Panc1 (cell line): ENCODE results near the gene STARD5. TPM values are rescaled to one million over a fixed set of nuclear protein-coding genes. Genes with fewer than 3 reads are reported as not detected.

Experiments used
- ATAC-seq: fragments of 200-7000 bp; cut with Tn5 transposase; 2 replicates; pipeline ENCODE4 v1.9.1; 2020; ENCODE audit warnings: mild to moderate bottlenecking, moderate library complexity
- BruUV-seq: library from RNA; stranded (reverse); fragments of 400-500 nt; replicated peaks from 2 replicates; lab custom pipeline; 2021; lab: Mats Ljungman, UMichigan
- CTCF ChIA-PET: fragments of 300-600 bp; sonication (Branson Sonifier 250); formaldehyde crosslinking; loops from one replicate; lab custom pipeline; 2022; ENCODE audit warnings: antibody characterized with exemption; lab: Charles Lee
- POLR2A ChIA-PET: fragments of 300-600 bp; sonication (Branson Sonifier 250); formaldehyde crosslinking; loops from one replicate; lab custom pipeline; 2022; ENCODE audit warnings: antibody characterized with exemption; lab: Charles Lee
- DNase-seq: peaks from one replicate; pipeline ENCODE4 v3.0.0-alpha.2; 2010; ENCODE audit warnings: low read depth, low spot score
- H3K27ac ChIP-seq: 2 replicates; pipeline ENCODE4 v1.5.1; 2011; ENCODE audit warnings: mild to moderate bottlenecking, low read length, inconsistent platforms
- H3K27me3 ChIP-seq: fragments of 200-500 bp; sonication (Bioruptor generic); 2 replicates; pipeline ENCODE4 v1.6.0; 2014; ENCODE audit warnings: low read length, inconsistent platforms; ENCODE audit not compliant: control insufficient read depth, insufficient read depth
- H3K36me3 ChIP-seq: fragments of 200-500 bp; sonication (Bioruptor generic); 2 replicates; pipeline ENCODE4 v1.5.1; 2014; ENCODE audit warnings: inconsistent platforms, mild to moderate bottlenecking, low read length, moderate library complexity; ENCODE audit not compliant: control insufficient read depth, insufficient read depth
- H3K4me1 ChIP-seq: 2 replicates; pipeline ENCODE4 v1.5.1; 2011; ENCODE audit warnings: inconsistent platforms, mild to moderate bottlenecking, low read length, moderate library complexity; ENCODE audit not compliant: control insufficient read depth, insufficient read depth
- H3K4me3 ChIP-seq, 2 experiments: 2 replicates each; pipeline ENCODE4 v1.5.1; 2011 to 2012; ENCODE audit warnings: low read depth in 2 of 2, low read length in 2 of 2, mild to moderate bottlenecking in 2 of 2, inconsistent platforms in 1 of 2, moderate library complexity in 1 of 2
- H3K9me3 ChIP-seq: fragments of 200-500 bp; sonication (Bioruptor generic); 2 replicates; pipeline ENCODE4 v1.5.1; 2014; ENCODE audit warnings: low read depth, mild to moderate bottlenecking, inconsistent platforms, low read length, moderate library complexity; ENCODE audit not compliant: control insufficient read depth, insufficient read depth
- CTCF ChIP-seq: fragments of 450-650 bp; IDR thresholded peaks from 2 replicates; pipeline ENCODE4 v1.5.1; 2017; ENCODE audit warnings: mild to moderate bottlenecking
- POLR2AphosphoS5 ChIP-seq: IDR thresholded peaks from 2 replicates; pipeline ENCODE4 v1.6.1; 2012; ENCODE audit warnings: mild to moderate bottlenecking, low read depth, low read length, moderate library complexity
- REST ChIP-seq, 2 experiments: IDR thresholded peaks; 2 replicates each; pipeline ENCODE4 v1.6.1; 2011 to 2012; ENCODE audit warnings: low read depth in 2 of 2, control low read depth in 1 of 2, low read length in 1 of 2, mild to moderate bottlenecking in 1 of 2, moderate library complexity in 1 of 2; ENCODE audit not compliant: insufficient read depth in 1 of 2
- SIN3A ChIP-seq: IDR thresholded peaks from 2 replicates; pipeline ENCODE4 v1.6.1; 2012; ENCODE audit warnings: low read depth, mild to moderate bottlenecking, low read length, moderate library complexity, borderline replicate concordance; ENCODE audit not compliant: insufficient read depth
- TCF7L2 ChIP-seq: IDR thresholded peaks from 2 replicates; pipeline ENCODE4 v1.6.1; 2011; ENCODE audit warnings: mild to moderate bottlenecking, low read depth, low read length, inconsistent platforms
- in situ Hi-C: cut with HindIII; loops from 2 replicates; pipeline ENCODE4 v1.10.0; 2016; ENCODE audit warnings: low sequenced_read_pairs, low pct_unique_long_range_greater_than_20kb
- intact Hi-C: fragments of 100-400 bp; cut with micrococcal nuclease; formaldehyde crosslinking; loops from one replicate; pipeline ENCODE4 v1.10.0; 2022; ENCODE audit not compliant: unreplicated experiment
- total RNA-seq: library from RNA; stranded (reverse); gene quantifications from one replicate; pipeline ENCODE4 v1.2.1, GENCODE V29; 2021; ENCODE audit not compliant: unreplicated experiment

STARD5 gene
- total RNA-seq, 1 experiment from 2014 or later: 2.9 TPM

- DNase-seq: no peak
- no peak for TF ChIP-seq SIN3A
- TF ChIP-seq POLR2AphosphoS5: no peak
- peak; percentile 54; the same call in 1 of the 2 replicates for TF ChIP-seq CTCF
- TF ChIP-seq TCF7L2: no peak
- no peak for TF ChIP-seq REST (IDR thresholded peaks at IDR 0.05; ENCODE audit: insufficient read depth in 1 of 2, low read depth in 2 of 2, low read length in 1 of 2)
- POLR2A ChIA-PET: no interaction called here
- Histone ChIP-seq H3K27me3 (peaks cover 6% of the 10 kb centered on the region), H3K9me3 (no peaks in the 10 kb centered on the region), H3K4me3 (no peak overlapping the region), H3K36me3 (no peaks in the 10 kb centered on the region), H3K4me1 (peaks cover 5% of the 10 kb centered on the region; the same call in 1 of the 2 replicates), H3K27ac (no peak overlapping the region)
- CTCF ChIA-PET: no interaction called here
- ATAC-seq: no peak
- intact Hi-C loops (no loop called here), in situ Hi-C loops (no loop called here)
- BruUV-seq: no TSS peak
Observed at GRCh38 chr15:81336568-81336967, 12.6 kb upstream of the STARD5 start.

- Histone ChIP-seq H3K27ac (no peak overlapping the region), H3K36me3 (no peaks in the 10 kb centered on the region), H3K4me3 (no peak overlapping the region), H3K9me3 (no peaks in the 10 kb centered on the region), H3K4me1 (peaks cover 5% of the 10 kb centered on the region; the same call in 1 of the 2 replicates), H3K27me3 (peaks cover 3% of the 10 kb centered on the region)
- TF ChIP-seq SIN3A (no peak), TCF7L2 (no peak), REST (IDR thresholded peaks at IDR 0.05; ENCODE audit: insufficient read depth in 1 of 2, low read depth in 2 of 2, low read length in 1 of 2) (no peak), CTCF (no peak), POLR2AphosphoS5 (no peak)
- no TSS peak for BruUV-seq
- ChIA-PET POLR2A (no interaction called here), CTCF (interaction anchor here (0.7 kb wide), 1 partner anchor 12 kb away, joined by 3 read pairs; the partner anchor contains the start of gene STARD5)
- intact Hi-C loops (no loop called here), in situ Hi-C loops (no loop called here)
- DNase-seq (no peak), ATAC-seq (no peak)
Observed at GRCh38 chr15:81335631-81336030, 11.7 kb upstream of the STARD5 start.
